IMR-90 (cell line): ENCODE results near the gene RNF130. TPM values are rescaled to one million over a fixed set of nuclear protein-coding genes. Genes with fewer than 3 reads are reported as not detected.

Source experiments
- ATAC-seq: fragments of 200-7000 bp; cut with Tn5 transposase; 2 replicates; pipeline ENCODE4 v1.9.1; 2020; ENCODE audit warnings: low read depth, mild to moderate bottlenecking, moderate library complexity
- BruUV-seq: library from RNA; stranded (reverse); fragments of 400-500 nt; replicated peaks from 2 replicates; lab custom pipeline; 2021; lab: Mats Ljungman, UMichigan
- CTCF ChIA-PET: fragments of 300-600 bp; formaldehyde crosslinking; extraction: SDS; loops from one replicate; lab custom pipeline; 2021; ENCODE audit warnings: antibody characterized with exemption; lab: Yijun Ruan, JAX
- POLR2A ChIA-PET: fragments of 300-600 bp; sonication (Branson Sonifier 250); formaldehyde crosslinking; loops from one replicate; lab custom pipeline; 2022; ENCODE audit warnings: antibody characterized with exemption; ENCODE audit not compliant: unreplicated experiment; lab: Charles Lee
- DNase-seq: peaks from one replicate; pipeline ENCODE4 v3.0.0; 2013
- H2AFZ ChIP-seq: replicated peaks from 2 replicates; pipeline ENCODE3; 2013; ENCODE audit warnings: low read length, mild to moderate bottlenecking; ENCODE audit not compliant: poor library complexity
- H2AK5ac ChIP-seq: 2 replicates; pipeline ENCODE4 v1.6.1; 2013; ENCODE audit warnings: low read depth, low read length, inconsistent platforms
- H2AK9ac ChIP-seq: replicated peaks from 2 replicates; pipeline ENCODE3; 2013; ENCODE audit warnings: mild to moderate bottlenecking, low read depth, low read length, moderate library complexity; ENCODE audit not compliant: poor library complexity
- H2BK120ac ChIP-seq: 2 replicates; pipeline ENCODE4 v1.6.1; 2013; ENCODE audit warnings: low read depth, low read length, inconsistent platforms
- H2BK15ac ChIP-seq: 3 replicates; pipeline ENCODE4 v1.6.1; 2013; ENCODE audit warnings: low read depth, low read length, inconsistent platforms
- H2BK20ac ChIP-seq: 2 replicates; pipeline ENCODE4 v1.6.1; 2013; ENCODE audit warnings: low read depth, mild to moderate bottlenecking, inconsistent platforms, low read length, moderate library complexity
- H2BK5ac ChIP-seq: 2 replicates; pipeline ENCODE4 v1.6.1; 2013; ENCODE audit warnings: mild to moderate bottlenecking, low read depth, low read length, inconsistent platforms; ENCODE audit not compliant: poor library complexity, severe bottlenecking
- H3K14ac ChIP-seq: replicated peaks from 2 replicates; pipeline ENCODE4 v1.6.1; 2013; ENCODE audit warnings: low read depth, low read length, inconsistent platforms
- H3K18ac ChIP-seq: 2 replicates; pipeline ENCODE4 v1.6.1; 2013; ENCODE audit warnings: low read depth, low read length, control low read depth
- H3K23ac ChIP-seq: 2 replicates; pipeline ENCODE4 v1.6.1; 2013; ENCODE audit warnings: low read depth, low read length, inconsistent platforms
- H3K27ac ChIP-seq: 2 replicates; pipeline ENCODE4 v1.5.1; 2013; ENCODE audit warnings: mild to moderate bottlenecking, control low read depth, low read length; ENCODE audit not compliant: insufficient read depth
- H3K27me3 ChIP-seq: 2 replicates; pipeline ENCODE4 v1.6.1; 2013; ENCODE audit warnings: low read length; ENCODE audit not compliant: control insufficient read depth, insufficient read depth
- H3K36me3 ChIP-seq: 2 replicates; pipeline ENCODE4 v1.6.1; 2013; ENCODE audit warnings: low read length, mixed read lengths; ENCODE audit not compliant: control insufficient read depth, insufficient read depth
- H3K4ac ChIP-seq: 2 replicates; pipeline ENCODE4 v1.6.1; 2013; ENCODE audit warnings: low read depth, low read length, inconsistent platforms
- H3K4me1 ChIP-seq: 2 replicates; pipeline ENCODE4 v1.6.1; 2013; ENCODE audit warnings: low read length, mixed read lengths; ENCODE audit not compliant: control insufficient read depth, insufficient read depth
- H3K4me2 ChIP-seq: 2 replicates; pipeline ENCODE4 v1.6.1; 2013; ENCODE audit warnings: low read depth, mild to moderate bottlenecking, control low read depth, low read length, moderate library complexity
- H3K4me3 ChIP-seq: 2 replicates; pipeline ENCODE4 v1.5.1; 2013; ENCODE audit warnings: low read depth, mild to moderate bottlenecking, control low read depth, low read length, moderate library complexity; ENCODE audit not compliant: insufficient read depth
- H3K56ac ChIP-seq: 2 replicates; pipeline ENCODE4 v1.6.1; 2013; ENCODE audit warnings: low read length, inconsistent platforms; ENCODE audit not compliant: insufficient read depth; ENCODE audit errors: extremely low read depth
- H3K79me1 ChIP-seq, 2 experiments: 2 replicates each; pipeline ENCODE4 v1.6.1; 2013; ENCODE audit warnings: low read length in 2 of 2, inconsistent platforms in 1 of 2, low read depth in 1 of 2
- H3K9ac ChIP-seq: 2 replicates; pipeline ENCODE4 v1.6.1; 2013; ENCODE audit warnings: low read depth, low read length, control low read depth
- H3K9me1 ChIP-seq: 2 replicates; pipeline ENCODE4 v1.6.1; 2013; ENCODE audit warnings: low read length, inconsistent platforms; ENCODE audit not compliant: insufficient read depth
- H3K9me3 ChIP-seq: 2 replicates; pipeline ENCODE4 v1.6.1; 2013; ENCODE audit warnings: low read length; ENCODE audit not compliant: control insufficient read depth, insufficient read depth
- H4K20me1 ChIP-seq: 2 replicates; pipeline ENCODE4 v1.6.1; 2013; ENCODE audit warnings: low read length, inconsistent platforms; ENCODE audit not compliant: insufficient read depth
- H4K5ac ChIP-seq: 2 replicates; pipeline ENCODE4 v1.6.1; 2013; ENCODE audit warnings: mild to moderate bottlenecking, low read depth, low read length, control low read depth
- H4K8ac ChIP-seq, 2 experiments: 2 replicates each; pipeline ENCODE4 v1.6.1; 2013; ENCODE audit warnings: low read depth in 2 of 2, low read length in 2 of 2, control low read depth in 1 of 2, inconsistent platforms in 1 of 2
- H4K91ac ChIP-seq: 2 replicates; pipeline ENCODE4 v1.6.1; 2013; ENCODE audit warnings: low read depth, low read length, inconsistent platforms; ENCODE audit not compliant: insufficient read depth
- CEBPB ChIP-seq: IDR thresholded peaks from 2 replicates; pipeline ENCODE4 v1.6.1; 2012; ENCODE audit warnings: low read depth, low read length, improper control_type of control experiment
- CHD1 ChIP-seq: IDR thresholded peaks from 2 replicates; pipeline ENCODE4 v1.6.1; 2012; ENCODE audit warnings: low read depth, low read length, improper control_type of control experiment
- FOS ChIP-seq: fragments of 150-350 bp; IDR thresholded peaks from 2 replicates; pipeline ENCODE4 v1.6.1; 2016; ENCODE audit warnings: low read depth, low read length
- MAFK ChIP-seq: IDR thresholded peaks from 2 replicates; pipeline ENCODE4 v1.6.1; 2012; ENCODE audit warnings: low read depth, low read length, improper control_type of control experiment
- MAZ ChIP-seq: IDR thresholded peaks from 2 replicates; pipeline ENCODE4 v1.6.1; 2012; ENCODE audit warnings: low read depth, mild to moderate bottlenecking, low read length, improper control_type of control experiment, moderate library complexity, borderline replicate concordance
- MXI1 ChIP-seq: IDR thresholded peaks from 2 replicates; pipeline ENCODE4 v1.6.1; 2012; ENCODE audit warnings: low read depth, mild to moderate bottlenecking, low read length, moderate library complexity, borderline replicate concordance
- RAD21 ChIP-seq: IDR thresholded peaks from 2 replicates; pipeline ENCODE4 v1.6.1; 2012; ENCODE audit warnings: low read length, improper control_type of control experiment
- RCOR1 ChIP-seq: IDR thresholded peaks from 2 replicates; pipeline ENCODE4 v1.6.1; 2012; ENCODE audit warnings: mild to moderate bottlenecking, low read length, improper control_type of control experiment; ENCODE audit not compliant: insufficient replicate concordance
- RFX5 ChIP-seq: IDR thresholded peaks from 2 replicates; pipeline ENCODE4 v1.8.0; 2012; ENCODE audit warnings: low read depth, mild to moderate bottlenecking, low read length, moderate library complexity
- WGBS, 2 experiments: methylation state at CpG; one replicate each; pipeline versions ENCODE4 v1.1.5 to v1.1.7; 2013; ENCODE audit warnings: missing lambda C conversion rate in 2 of 2; ENCODE audit not compliant: insufficient read length in 1 of 2; ENCODE audit errors: extremely low coverage in 2 of 2; 5-methylcytosine and 5-hydroxymethylcytosine counted together
- dilution Hi-C: fragments of 300-500 bp; cut with HindIII; formaldehyde crosslinking; loops from one replicate; pipeline ENCODE4 v1.14.3; 2018; ENCODE audit warnings: low sequenced_read_pairs; ENCODE audit not compliant: unreplicated experiment
- in situ Hi-C: fragments of 300-500 bp; cut with MboI; formaldehyde crosslinking; loops from 3 replicates; pipeline ENCODE4 v1.14.3; 2019; ENCODE audit warnings: low sequenced_read_pairs, inconsistent platforms, mixed read lengths
- intact Hi-C: fragments of 100-400 bp; cut with micrococcal nuclease; formaldehyde crosslinking; loops from 2 replicates; pipeline ENCODE4 v1.10.0; 2022
- polyA plus RNA-seq, 3 experiments: library from polyadenylated mRNA; depleted of rRNA; stranded (reverse); fragments of >200 nt; gene quantifications; 2 replicates each; pipeline ENCODE4 v1.2.3, GENCODE V29; 2012; ENCODE audit warnings: low replicate concordance in 1 of 3
- total RNA-seq: library from RNA; depleted of rRNA; stranded (reverse); fragments of >200 nt; gene quantifications from 2 replicates; pipeline ENCODE4 v1.2.3, GENCODE V29; 2012

Gene RNF130
- total and polyA plus RNA-seq, 2 of the 4 experiments (the other 2 are of a cell fraction) = 12.9 to 21.7 TPM

- H3K79me1 ChIP-seq = no peaks in the 10 kb centered on the region
- no peak overlapping the region for H4K8ac ChIP-seq
- no peak overlapping the region for H2BK20ac ChIP-seq
- in situ Hi-C loops = no loop called here
- no peak overlapping the region for H2AK9ac ChIP-seq
- peaks cover 21% of the 10 kb centered on the region for H3K36me3 ChIP-seq
- TF ChIP-seq FOS (no peak), CHD1 (no peak), MAFK (no peak), MXI1 (no peak), RFX5 (no peak), RAD21 (no peak), CEBPB (no peak), RCOR1 (no peak), MAZ (no peak)
- ChIA-PET CTCF (no interaction called here), POLR2A (no interaction called here)
- no peak overlapping the region for H4K91ac ChIP-seq
- no CpG with 5 or more reads among the region's 4 CpGs for WGBS, 2 experiments
- no peaks in the 10 kb centered on the region for H3K27me3 ChIP-seq
- intact Hi-C loops = no loop called here
- H3K9me3 ChIP-seq = no peaks in the 10 kb centered on the region; the same call in 1 of the 2 replicates
- H2BK5ac ChIP-seq = no peak overlapping the region
- H3K18ac ChIP-seq = no peak overlapping the region
- no peak overlapping the region for H2AFZ ChIP-seq
- H3K9ac ChIP-seq = no peak overlapping the region
- no peak for ATAC-seq
- H3K14ac ChIP-seq = no peak overlapping the region
- H3K9me1 ChIP-seq = peaks cover 6% of the 10 kb centered on the region; the same call in 1 of the 2 replicates
- no peak overlapping the region for H3K4ac ChIP-seq
- H3K27ac ChIP-seq = no peak overlapping the region
- BruUV-seq = no TSS peak
- H3K4me2 ChIP-seq = no peak overlapping the region
- H2BK15ac ChIP-seq = no peak overlapping the region
- dilution Hi-C loops = no loop called here
- H3K23ac ChIP-seq = no peak overlapping the region
- H4K5ac ChIP-seq = no peak overlapping the region
- DNase-seq = no peak
- no peak overlapping the region for H3K4me3 ChIP-seq
- no peak overlapping the region for H2AK5ac ChIP-seq
- H3K56ac ChIP-seq = no peak overlapping the region
- no peaks in the 10 kb centered on the region for H3K4me1 ChIP-seq
- no peak overlapping the region for H2BK120ac ChIP-seq
- H4K20me1 ChIP-seq = no peaks in the 10 kb centered on the region
Observed at GRCh38 chr5:179978792-179979191, 92.8 kb downstream of the RNF130 start.
